Peyer's patch (tissue), 4 donors: ENCODE measurements around the gene KLHL7.

Experiments
- CTCF ChIP-seq, 6 experiments: fragments of 450-650 bp in 4 of 6; fragments of 200-600 bp in 2 of 6; sonication (generic) in 1 of 6; IDR thresholded peaks; one replicate each; pipeline ENCODE4 v1.5.1; 2017 to 2019; ENCODE audit warnings: antibody characterized with exemption in 6 of 6, mild to moderate bottlenecking in 3 of 6, moderate library complexity in 1 of 6
- POLR2A ChIP-seq, 2 donors: fragments of 450-650 bp; IDR thresholded peaks; one replicate each; pipeline ENCODE4 v1.5.1; 2017; ENCODE audit warnings: antibody characterized with exemption in 2 of 2, mild to moderate bottlenecking in 2 of 2, moderate library complexity in 2 of 2

GRCh38 chr7:23212841-23213240 is 107.3 kb downstream of the KLHL7 start:
- TF ChIP-seq CTCF (IDR thresholded peaks at IDR 0.05) (no peak), POLR2A (IDR thresholded peaks at IDR 0.05) (no peak)
